Stimulated activated CD4-positive, alpha-beta T cell treated with anti-CD3 and anti-CD28 coated beads, Interleukin-2, amount 100 ng/mL, for 24 hours (primary cell): ENCODE results near the gene DDX54.
A peak's percentile ranks its signal among the peaks of the same experiment; 100 is the strongest.

Experiments used
- DNase-seq, 2 donors: peaks; one replicate each; pipeline ENCODE4 v3.0.0-alpha.2; 2020

DDX54 gene

GRCh38 chr12:113185180-113186032 is at the start of gene DDX54, which contains the start of gene RITA1:
Gene DDX54 (minus strand): TSS chr12:113185478. CDS start chr12:113185451, 27 bp downstream.
Gene RITA1 (plus strand): TSS chr12:113185721. CDS start chr12:113186747, 1,026 bp downstream.
- DNase-seq, result peak; percentile 83 to 85

GRCh38 chr12:113234483-113234882 is 49.2 kb upstream of the DDX54 start:
- no peak for DNase-seq

- DNase-seq, result no peak
These were observed 48.7 kb upstream of the DDX54 start for GRCh38 chr12:113233967-113234366.

- DNase-seq, result peak; percentile 59 to 61
These were observed 47.7 kb upstream of the DDX54 start for GRCh38 chr12:113232840-113233585.

- no peak for DNase-seq
These were observed 47.0 kb upstream of the DDX54 start for GRCh38 chr12:113232089-113232839.

GRCh38 chr12:113231235-113232088 is 46.2 kb upstream of the DDX54 start:
- no peak for DNase-seq

GRCh38 chr12:113230315-113231234 is 45.3 kb upstream of the DDX54 start:
- peak in 1 of 2 donors; percentile 22 for DNase-seq

- no peak for DNase-seq
These were observed 43.2 kb upstream of the DDX54 start for GRCh38 chr12:113228394-113229028.

- no peak for DNase-seq
These were observed 42.6 kb upstream of the DDX54 start for GRCh38 chr12:113227686-113228391.

GRCh38 chr12:113226696-113227568 is 41.7 kb upstream of the DDX54 start:
- no peak for DNase-seq

GRCh38 chr12:113224955-113225354 is 39.7 kb upstream of the DDX54 start:
- DNase-seq, result no peak

GRCh38 chr12:113222730-113223531 is 37.7 kb upstream of the DDX54 start:
- no peak for DNase-seq

- no peak for DNase-seq
These were observed 36.9 kb upstream of the DDX54 start for GRCh38 chr12:113221997-113222729.

GRCh38 chr12:113221181-113221996 is 36.1 kb upstream of the DDX54 start, which contains the start of gene TPCN1:
Gene TPCN1 (plus strand): TSS chr12:113221464. CDS start chr12:113226853, 5,389 bp downstream.
- peak; percentile 99 for DNase-seq

- DNase-seq, result no peak
These were observed 35.4 kb upstream of the DDX54 start for GRCh38 chr12:113220593-113221180.

GRCh38 chr12:113216027-113216426 is 30.7 kb upstream of the DDX54 start:
- DNase-seq, result no peak
